Measurements from ENCODE around the gene LDLRAD3.

GRCh38 chr11:35905646-35906276 lies 38.1 kb upstream of the LDLRAD3 start:
- TF ChIP-seq POLR2A (IDR thresholded peaks at IDR 0.05; ENCODE audit: low read length) (no peak), GATA1 (IDR thresholded peaks at IDR 0.05; ENCODE audit: low read depth, low read length) (no peak)

Measured in erythroblast (primary cell).